SK-N-SH treated with all-trans-retinoic acid at 6 μM for 48 hours (cell line): ENCODE results near the gene CCDC85C.

Source experiments
- ATAC-seq: fragments of 200-7000 bp; cut with Tn5 transposase; 3 replicates; pipeline ENCODE4 v1.9.1; 2020; ENCODE audit warnings: mild to moderate bottlenecking, moderate library complexity
- ARNTL ChIP-seq: fragments of 450-650 bp; formaldehyde crosslinking; IDR thresholded peaks from 2 replicates; pipeline ENCODE4 v1.5.0; 2020; ENCODE audit warnings: low read depth, mild to moderate bottlenecking, moderate library complexity, borderline replicate concordance
- BACH2 ChIP-seq: fragments of 250-450 bp; sonication (Bioruptor Pico); IDR thresholded peaks from 2 replicates; pipeline ENCODE4 v1.9.0; 2021; ENCODE audit warnings: mild to moderate bottlenecking, borderline replicate concordance
- CREB5 ChIP-seq: fragments of 250-450 bp; sonication (Bioruptor Pico); IDR thresholded peaks from 2 replicates; pipeline ENCODE4 v1.5.1; 2020; ENCODE audit warnings: low read depth, mild to moderate bottlenecking, moderate library complexity
- CSDC2 ChIP-seq: fragments of 250-450 bp; sonication (Bioruptor Pico); IDR thresholded peaks from 2 replicates; pipeline ENCODE4 v1.5.0; 2020; ENCODE audit warnings: mild to moderate bottlenecking, moderate library complexity
- CSRNP3 ChIP-seq: fragments of 250-450 bp; sonication (Bioruptor Pico); IDR thresholded peaks from 2 replicates; pipeline ENCODE4 v1.5.1; 2021; ENCODE audit warnings: mild to moderate bottlenecking, moderate library complexity
- ESRRG ChIP-seq: fragments of 250-450 bp; sonication (Bioruptor Pico); IDR thresholded peaks from 2 replicates; pipeline ENCODE4 v1.6.1; 2021; ENCODE audit warnings: mild to moderate bottlenecking
- ISL1 ChIP-seq: fragments of 250-450 bp; sonication (Bioruptor Pico); IDR thresholded peaks from 2 replicates; pipeline ENCODE4 v2.1.2; 2022; ENCODE audit warnings: mild to moderate bottlenecking, moderate library complexity
- PATZ1 ChIP-seq: fragments of 250-450 bp; sonication (Bioruptor Pico); IDR thresholded peaks from 2 replicates; pipeline ENCODE4 v1.8.0; 2020; ENCODE audit warnings: mild to moderate bottlenecking, moderate library complexity, borderline replicate concordance
- POU6F1 ChIP-seq: fragments of 250-450 bp; sonication (Bioruptor Pico); IDR thresholded peaks from 2 replicates; pipeline ENCODE4 v1.8.0; 2021; ENCODE audit warnings: low read depth, mild to moderate bottlenecking, moderate library complexity, borderline replicate concordance
- RARB ChIP-seq: fragments of 250-450 bp; sonication (Bioruptor Pico); IDR thresholded peaks from 2 replicates; pipeline ENCODE4 v1.8.0; 2021; ENCODE audit warnings: mild to moderate bottlenecking, moderate library complexity
- SNAI2 ChIP-seq: fragments of 250-450 bp; sonication (Bioruptor Pico); IDR thresholded peaks from 2 replicates; pipeline ENCODE4 v1.5.0; 2020; ENCODE audit warnings: mild to moderate bottlenecking, moderate library complexity
- TCF4 ChIP-seq: fragments of 250-450 bp; sonication (Bioruptor Pico); IDR thresholded peaks from 2 replicates; pipeline ENCODE4 v1.8.0; 2021; ENCODE audit warnings: mild to moderate bottlenecking, moderate library complexity, borderline replicate concordance
- TOX ChIP-seq: fragments of 250-450 bp; sonication (Bioruptor Pico); IDR thresholded peaks from 2 replicates; pipeline ENCODE4 v1.8.0; 2021; ENCODE audit warnings: mild to moderate bottlenecking, moderate library complexity, borderline replicate concordance
- TSHZ2 ChIP-seq: fragments of 250-450 bp; sonication (Bioruptor Pico); IDR thresholded peaks from 2 replicates; pipeline ENCODE4 v1.5.0; 2020; ENCODE audit warnings: mild to moderate bottlenecking, moderate library complexity
- ZC3H10 ChIP-seq: fragments of 250-450 bp; sonication (Bioruptor Pico); IDR thresholded peaks from 2 replicates; pipeline ENCODE4 v1.5.1; 2021; ENCODE audit warnings: mild to moderate bottlenecking, moderate library complexity
- ZFP3 ChIP-seq: fragments of 250-450 bp; sonication (Bioruptor Pico); IDR thresholded peaks from 2 replicates; pipeline ENCODE4 v1.5.0; 2020; ENCODE audit warnings: mild to moderate bottlenecking, moderate library complexity
- ZFP30 ChIP-seq: fragments of 450-650 bp; formaldehyde crosslinking; IDR thresholded peaks from 2 replicates; pipeline ENCODE4 v1.5.0; 2022; ENCODE audit warnings: mild to moderate bottlenecking, moderate library complexity
- ZNF565 ChIP-seq: fragments of 450-650 bp; formaldehyde crosslinking; conservative IDR thresholded peaks from 2 replicates; pipeline ENCODE4 v1.5.0; 2020; ENCODE audit warnings: low read depth, mild to moderate bottlenecking, moderate library complexity
- ZNF70 ChIP-seq: fragments of 450-650 bp; formaldehyde crosslinking; IDR thresholded peaks from 2 replicates; pipeline ENCODE4 v1.5.0; 2020; ENCODE audit warnings: mild to moderate bottlenecking, moderate library complexity
- ZNF8 ChIP-seq: fragments of 450-650 bp; formaldehyde crosslinking; IDR thresholded peaks from 2 replicates; pipeline ENCODE4 v1.5.0; 2020; ENCODE audit warnings: mild to moderate bottlenecking, moderate library complexity

The CCDC85C gene

GRCh38 chr14:99461411-99462085 lies 142.5 kb downstream of the CCDC85C start:
- no peak for ATAC-seq

More at GRCh38 chr14:99461411-99462085, 142.5 kb downstream of the CCDC85C start:
- TF ChIP-seq ZC3H10 (CRISPR knock-in tag) (no peak), PATZ1 (CRISPR knock-in tag) (no peak), CREB5 (no peak), BACH2 (CRISPR knock-in tag) (no peak), ZNF8 (CRISPR knock-in tag) (no peak), RARB (no peak), ZNF70 (no peak), ESRRG (no peak), TCF4 (CRISPR knock-in tag) (no peak), ZFP3 (CRISPR knock-in tag) (no peak), POU6F1 (CRISPR knock-in tag) (no peak), TSHZ2 (CRISPR knock-in tag) (no peak), ZFP30 (CRISPR knock-in tag) (no peak), ISL1 (CRISPR knock-in tag) (no peak), ZNF565 (CRISPR knock-in tag) (no peak), TOX (CRISPR knock-in tag) (no peak), CSRNP3 (CRISPR knock-in tag) (no peak), ARNTL (CRISPR knock-in tag) (no peak), CSDC2 (no peak), SNAI2 (no peak)
- TF ChIP-seq, all 23 proteins: peak for 0
